ENCODE results near the gene SSC5D.

The SSC5D gene

DNA sequence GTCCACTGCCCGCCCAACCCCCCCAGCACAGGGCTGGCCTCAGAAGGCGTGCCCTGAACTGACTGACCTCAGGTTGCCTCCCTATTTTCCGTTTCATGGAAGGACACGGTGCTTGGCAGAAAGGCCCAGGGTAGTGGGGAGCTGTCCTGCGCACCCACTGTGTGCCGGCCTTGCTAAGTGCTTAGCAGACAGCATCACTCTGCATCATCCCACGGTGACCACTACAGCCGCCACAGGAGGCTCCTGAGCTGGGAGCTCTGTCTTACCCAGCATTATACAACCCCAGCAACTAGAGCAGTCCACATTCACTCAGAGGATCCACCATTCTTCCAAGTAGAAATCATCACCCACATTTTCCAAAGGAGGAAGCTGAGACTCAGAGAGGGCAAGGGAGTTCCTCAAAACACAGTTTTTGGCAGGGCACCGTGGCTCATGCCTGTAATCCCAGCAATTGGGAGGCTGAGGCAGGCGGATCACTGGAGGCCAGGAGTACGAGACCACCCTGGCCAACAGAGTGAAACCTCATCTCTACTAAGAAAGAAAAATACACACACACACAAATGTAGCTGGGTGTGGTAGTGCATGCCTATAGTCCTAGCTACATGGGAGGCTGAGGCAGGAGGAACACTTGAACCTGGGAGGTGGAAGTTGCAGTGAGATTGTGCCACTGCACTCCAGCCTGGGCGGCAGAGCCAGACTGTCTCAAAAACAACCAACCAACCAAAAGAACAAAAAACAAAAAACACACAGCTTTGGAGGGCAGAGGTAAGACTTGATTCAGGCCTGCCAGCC is 47.1 kb downstream of the SSC5D start:
- DNase-seq (ENCODE audit: extremely low read depth in 1 of 2, low read depth in 1 of 2): no peak

GRCh38 chr19:55535965-55536350 is 47.7 kb downstream of the SSC5D start:
- DNase-seq (ENCODE audit: extremely low read depth in 1 of 2, low read depth in 1 of 2): no peak

- DNase-seq (ENCODE audit: extremely low read depth in 1 of 2, low read depth in 1 of 2): no peak
These were observed 48.1 kb downstream of the SSC5D start for GRCh38 chr19:55536366-55536765.

DNA sequence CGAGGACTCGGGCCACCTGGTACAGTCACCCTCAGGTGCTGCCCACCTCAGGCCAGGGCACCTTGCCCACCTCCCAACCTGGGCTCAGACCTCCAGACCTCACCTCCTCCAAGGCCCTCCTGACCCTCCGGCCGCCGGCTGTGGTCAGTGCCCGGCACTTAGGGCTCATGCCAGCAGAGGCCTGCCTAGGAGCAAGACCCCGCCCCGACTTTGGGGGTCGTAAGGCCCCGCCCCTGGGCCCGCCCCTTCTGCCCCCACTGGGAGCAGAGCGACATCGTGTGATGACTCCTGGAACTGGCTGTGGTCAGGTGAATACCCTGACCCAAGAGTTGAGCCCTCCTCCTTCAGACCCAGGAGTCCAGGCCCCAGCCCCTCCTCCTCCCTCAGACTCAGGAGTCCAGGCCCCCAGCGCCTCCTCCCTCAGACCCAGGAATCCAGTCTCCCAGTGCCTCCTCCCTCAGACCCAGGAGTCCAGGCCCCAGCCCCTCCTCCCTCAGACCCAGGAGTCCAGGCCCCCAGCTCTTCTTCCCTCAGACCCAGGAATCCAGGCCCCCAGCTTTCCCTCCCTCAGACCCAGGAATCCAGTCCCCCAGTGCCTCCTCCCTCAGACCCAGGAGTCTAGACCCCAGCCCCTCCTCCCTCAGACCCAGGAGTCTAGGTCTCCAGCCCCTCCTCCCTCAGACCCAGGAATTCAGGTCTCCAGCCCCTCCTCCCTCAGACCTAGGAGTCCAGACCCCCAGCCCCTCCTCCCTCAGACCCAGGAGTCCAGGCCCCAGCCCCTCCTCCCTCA is 48.9 kb downstream of the SSC5D start, which contains the start of gene SBK2:
Gene SBK2, minus strand, starts transcription at position 183 of the 790 bp plus-strand sequence. CDS start 839 bp downstream, outside the sequence.
- DNase-seq (ENCODE audit: extremely low read depth in 1 of 2, low read depth in 1 of 2): no peak

GRCh38 chr19:55537741-55538111 is 49.5 kb downstream of the SSC5D start:
- DNase-seq (ENCODE audit: extremely low read depth in 1 of 2, low read depth in 1 of 2): no peak

- DNase-seq (ENCODE audit: extremely low read depth in 1 of 2, low read depth in 1 of 2): no peak
These were observed 49.9 kb downstream of the SSC5D start for GRCh38 chr19:55538132-55538531.

- DNase-seq (ENCODE audit: extremely low read depth in 1 of 2, low read depth in 1 of 2): no peak
These were observed 51.1 kb downstream of the SSC5D start for GRCh38 chr19:55539090-55539984.

- DNase-seq (ENCODE audit: extremely low read depth in 1 of 2, low read depth in 1 of 2): no peak
These were observed 52.4 kb downstream of the SSC5D start for GRCh38 chr19:55540619-55541018.

- DNase-seq (ENCODE audit: extremely low read depth in 1 of 2, low read depth in 1 of 2): no peak
These were observed 52.9 kb downstream of the SSC5D start for GRCh38 chr19:55541091-55541490.

DNA sequence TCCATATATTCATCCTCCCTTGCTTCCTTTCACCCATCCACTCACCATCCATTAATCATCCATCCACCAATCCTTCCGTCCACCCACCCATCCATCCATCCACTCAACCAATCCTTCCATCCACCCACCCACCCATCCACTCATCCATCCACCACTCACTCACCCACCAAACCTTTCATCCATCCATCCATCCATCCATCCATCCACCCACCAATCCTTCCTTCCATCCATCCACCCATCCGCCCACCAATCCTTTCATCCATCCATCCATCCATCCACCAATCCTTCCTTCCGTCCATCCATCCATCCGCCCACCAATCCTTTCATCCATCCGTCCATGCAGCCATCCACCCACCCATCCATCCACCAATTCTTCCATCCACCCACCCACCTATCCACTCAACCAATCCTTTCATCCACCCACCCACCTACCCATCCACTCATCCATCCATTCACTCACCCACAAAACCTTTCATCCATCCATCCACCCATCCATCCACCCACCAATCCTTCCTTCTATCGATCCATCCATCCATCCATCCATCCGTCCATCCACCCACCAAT is 54.1 kb downstream of the SSC5D start:
- DNase-seq (ENCODE audit: extremely low read depth in 1 of 2, low read depth in 1 of 2): no peak

- no peak for DNase-seq (ENCODE audit: extremely low read depth in 1 of 2, low read depth in 1 of 2)
These were observed 55.3 kb downstream of the SSC5D start for GRCh38 chr19:55543567-55543966.

GRCh38 chr19:55544014-55544413 is 55.8 kb downstream of the SSC5D start:
- no peak for DNase-seq (ENCODE audit: extremely low read depth in 1 of 2, low read depth in 1 of 2)

DNA sequence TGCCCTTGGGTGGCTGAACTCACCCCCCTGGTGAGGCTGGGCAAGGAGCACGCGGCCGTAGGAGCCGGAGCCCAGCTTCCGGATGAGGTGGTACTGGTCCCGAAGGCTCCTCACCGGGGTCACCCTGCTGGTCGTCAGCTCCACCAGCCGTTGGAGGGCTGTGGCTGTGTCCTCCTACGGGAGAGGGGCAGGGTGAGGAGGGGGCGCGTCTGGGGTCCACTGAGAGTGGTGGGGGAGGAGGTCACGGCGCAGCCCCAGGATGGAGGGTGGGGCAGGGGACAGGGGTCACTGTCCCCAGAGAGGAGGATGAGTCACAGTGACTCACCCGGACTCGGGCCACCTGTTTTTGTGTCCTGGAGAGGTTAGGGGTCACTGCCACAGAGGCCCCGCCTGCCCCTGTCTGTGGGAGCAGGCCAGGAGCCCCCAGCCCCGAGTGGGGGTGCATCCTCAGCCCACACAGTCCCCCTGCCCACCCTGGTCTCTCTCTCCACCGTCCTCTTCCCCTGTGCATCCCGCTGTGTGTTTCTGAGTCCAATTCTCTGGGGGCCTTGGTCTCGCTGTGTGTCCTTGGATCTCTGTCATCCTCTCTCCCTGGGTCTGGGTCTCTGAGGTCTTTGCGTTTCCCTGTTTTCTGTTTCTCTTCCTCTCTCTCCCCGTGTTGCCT is 56.7 kb downstream of the SSC5D start:
- no peak for DNase-seq (ENCODE audit: extremely low read depth in 1 of 2, low read depth in 1 of 2)

GRCh38 chr19:55545443-55545842 is 57.2 kb downstream of the SSC5D start, which contains the start of gene SBK3:
TSS of gene SBK3 (minus strand) at chr19:55545543. CDS start at chr19:55545543, 0 bp downstream.
- no peak for DNase-seq (ENCODE audit: extremely low read depth in 1 of 2, low read depth in 1 of 2)

DNA sequence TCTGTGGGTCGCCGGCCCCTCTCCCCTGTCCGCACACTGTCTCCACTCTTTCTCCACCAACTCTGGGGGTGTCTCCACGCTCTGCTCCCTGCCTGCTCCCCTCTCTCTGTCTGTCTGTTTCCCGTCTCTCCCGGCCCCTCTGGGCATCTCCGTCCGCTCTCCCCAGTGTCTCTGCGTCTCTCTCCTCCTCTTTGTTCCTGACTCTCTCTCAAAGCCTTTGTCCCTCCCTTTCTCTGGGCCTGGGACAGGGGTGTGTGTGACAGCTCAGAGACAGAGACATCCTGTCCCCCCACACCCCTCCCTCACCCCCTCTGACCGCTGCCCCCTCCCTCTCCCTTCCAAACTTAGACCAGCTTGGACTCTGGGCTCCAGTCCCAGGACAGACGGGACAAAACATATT is 57.8 kb downstream of the SSC5D start:
- DNase-seq (ENCODE audit: extremely low read depth in 1 of 2, low read depth in 1 of 2): no peak

GRCh38 chr19:55546822-55547614 is 58.8 kb downstream of the SSC5D start:
- DNase-seq (ENCODE audit: extremely low read depth in 1 of 2, low read depth in 1 of 2): no peak

DNA sequence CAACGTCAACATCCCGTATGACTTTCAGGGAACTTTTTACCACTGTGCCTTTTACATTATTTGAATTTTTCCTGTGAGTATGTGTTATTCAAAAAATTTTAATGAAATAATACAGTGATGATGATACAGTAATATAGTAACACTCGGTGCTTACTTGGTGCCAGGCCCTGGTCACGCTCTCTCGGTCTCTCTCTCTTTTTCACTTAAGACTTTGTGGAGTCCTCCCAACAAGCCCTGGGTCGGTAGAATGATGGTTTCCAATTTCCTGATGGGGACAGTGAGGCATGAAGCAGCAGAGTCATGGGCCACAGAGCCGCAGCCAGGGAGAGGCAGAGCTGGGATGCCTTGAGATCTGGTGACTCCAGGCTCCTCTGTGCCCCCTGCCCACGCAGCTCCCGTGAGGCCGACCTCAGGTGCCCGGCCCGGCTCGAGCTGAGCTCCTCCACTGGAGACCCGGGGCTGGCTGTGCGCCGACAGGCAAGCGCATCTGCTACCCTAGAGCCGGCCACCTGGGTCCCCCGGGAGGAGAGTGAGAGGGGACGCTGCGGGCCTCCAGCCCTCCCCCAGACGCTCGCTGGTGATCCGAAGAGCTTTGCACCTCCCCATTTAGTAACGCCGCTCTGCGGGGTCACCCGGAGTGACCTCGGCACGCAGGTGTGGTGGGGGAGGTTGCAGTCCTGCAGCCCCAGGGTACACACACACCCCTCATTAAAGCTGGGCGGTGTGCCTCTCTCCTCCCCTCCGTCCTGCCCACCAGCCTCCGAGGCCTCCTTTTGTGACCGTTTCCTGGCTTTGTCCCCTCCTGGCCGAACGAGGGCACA is 61.5 kb downstream of the SSC5D start:
- no peak for DNase-seq (ENCODE audit: extremely low read depth in 1 of 2, low read depth in 1 of 2)

- no peak for DNase-seq (ENCODE audit: extremely low read depth in 1 of 2, low read depth in 1 of 2)
These were observed 62.0 kb downstream of the SSC5D start for GRCh38 chr19:55550321-55550650.

- no peak for DNase-seq (ENCODE audit: extremely low read depth in 1 of 2, low read depth in 1 of 2)
These were observed 64.0 kb downstream of the SSC5D start for GRCh38 chr19:55552206-55552605.
